Panc1 (cell line): ENCODE data around the gene DCBLD1. TPM values are rescaled to one million over a fixed set of nuclear protein-coding genes. Genes with fewer than 3 reads are reported as not detected.
A peak's percentile ranks its signal among the peaks of the same experiment; 100 is the strongest.

Source experiments
- ATAC-seq: fragments of 200-7000 bp; cut with Tn5 transposase; 2 replicates; pipeline ENCODE4 v1.9.1; 2020; ENCODE audit warnings: mild to moderate bottlenecking, moderate library complexity
- BruUV-seq: library from RNA; stranded (reverse); fragments of 400-500 nt; replicated peaks from 2 replicates; lab custom pipeline; 2021; lab: Mats Ljungman, UMichigan
- CTCF ChIA-PET: fragments of 300-600 bp; sonication (Branson Sonifier 250); formaldehyde crosslinking; loops from one replicate; lab custom pipeline; 2022; ENCODE audit warnings: antibody characterized with exemption; lab: Charles Lee
- POLR2A ChIA-PET: fragments of 300-600 bp; sonication (Branson Sonifier 250); formaldehyde crosslinking; loops from one replicate; lab custom pipeline; 2022; ENCODE audit warnings: antibody characterized with exemption; lab: Charles Lee
- DNase-seq: peaks from one replicate; pipeline ENCODE4 v3.0.0-alpha.2; 2010; ENCODE audit warnings: low read depth, low spot score
- H3K27ac ChIP-seq: 2 replicates; pipeline ENCODE4 v1.5.1; 2011; ENCODE audit warnings: mild to moderate bottlenecking, low read length, inconsistent platforms
- H3K27me3 ChIP-seq: fragments of 200-500 bp; sonication (Bioruptor generic); 2 replicates; pipeline ENCODE4 v1.6.0; 2014; ENCODE audit warnings: low read length, inconsistent platforms; ENCODE audit not compliant: control insufficient read depth, insufficient read depth
- H3K36me3 ChIP-seq: fragments of 200-500 bp; sonication (Bioruptor generic); 2 replicates; pipeline ENCODE4 v1.5.1; 2014; ENCODE audit warnings: inconsistent platforms, mild to moderate bottlenecking, low read length, moderate library complexity; ENCODE audit not compliant: control insufficient read depth, insufficient read depth
- H3K4me1 ChIP-seq: 2 replicates; pipeline ENCODE4 v1.5.1; 2011; ENCODE audit warnings: inconsistent platforms, mild to moderate bottlenecking, low read length, moderate library complexity; ENCODE audit not compliant: control insufficient read depth, insufficient read depth
- H3K4me3 ChIP-seq, 2 experiments: 2 replicates each; pipeline ENCODE4 v1.5.1; 2011 to 2012; ENCODE audit warnings: low read depth in 2 of 2, low read length in 2 of 2, mild to moderate bottlenecking in 2 of 2, inconsistent platforms in 1 of 2, moderate library complexity in 1 of 2
- H3K9me3 ChIP-seq: fragments of 200-500 bp; sonication (Bioruptor generic); 2 replicates; pipeline ENCODE4 v1.5.1; 2014; ENCODE audit warnings: low read depth, mild to moderate bottlenecking, inconsistent platforms, low read length, moderate library complexity; ENCODE audit not compliant: control insufficient read depth, insufficient read depth
- POLR2AphosphoS5 ChIP-seq: IDR thresholded peaks from 2 replicates; pipeline ENCODE4 v1.6.1; 2012; ENCODE audit warnings: mild to moderate bottlenecking, low read depth, low read length, moderate library complexity
- REST ChIP-seq, 2 experiments: IDR thresholded peaks; 2 replicates each; pipeline ENCODE4 v1.6.1; 2011 to 2012; ENCODE audit warnings: low read depth in 2 of 2, control low read depth in 1 of 2, low read length in 1 of 2, mild to moderate bottlenecking in 1 of 2, moderate library complexity in 1 of 2; ENCODE audit not compliant: insufficient read depth in 1 of 2
- SIN3A ChIP-seq: IDR thresholded peaks from 2 replicates; pipeline ENCODE4 v1.6.1; 2012; ENCODE audit warnings: low read depth, mild to moderate bottlenecking, low read length, moderate library complexity, borderline replicate concordance; ENCODE audit not compliant: insufficient read depth
- TCF7L2 ChIP-seq: IDR thresholded peaks from 2 replicates; pipeline ENCODE4 v1.6.1; 2011; ENCODE audit warnings: mild to moderate bottlenecking, low read depth, low read length, inconsistent platforms
- in situ Hi-C: cut with HindIII; loops from 2 replicates; pipeline ENCODE4 v1.10.0; 2016; ENCODE audit warnings: low sequenced_read_pairs, low pct_unique_long_range_greater_than_20kb
- intact Hi-C: fragments of 100-400 bp; cut with micrococcal nuclease; formaldehyde crosslinking; loops from one replicate; pipeline ENCODE4 v1.10.0; 2022; ENCODE audit not compliant: unreplicated experiment
- total RNA-seq: library from RNA; stranded (reverse); gene quantifications from one replicate; pipeline ENCODE4 v1.2.1, GENCODE V29; 2021; ENCODE audit not compliant: unreplicated experiment
- TF ChIP-seq, protein P1 (sequence below): fragments of 450-650 bp; IDR thresholded peaks from 2 replicates; pipeline ENCODE4 v1.5.1; 2017; ENCODE audit warnings: mild to moderate bottlenecking

The DCBLD1 gene
- total RNA-seq, 1 experiment from 2014 or later = 29.0 TPM

DNA sequence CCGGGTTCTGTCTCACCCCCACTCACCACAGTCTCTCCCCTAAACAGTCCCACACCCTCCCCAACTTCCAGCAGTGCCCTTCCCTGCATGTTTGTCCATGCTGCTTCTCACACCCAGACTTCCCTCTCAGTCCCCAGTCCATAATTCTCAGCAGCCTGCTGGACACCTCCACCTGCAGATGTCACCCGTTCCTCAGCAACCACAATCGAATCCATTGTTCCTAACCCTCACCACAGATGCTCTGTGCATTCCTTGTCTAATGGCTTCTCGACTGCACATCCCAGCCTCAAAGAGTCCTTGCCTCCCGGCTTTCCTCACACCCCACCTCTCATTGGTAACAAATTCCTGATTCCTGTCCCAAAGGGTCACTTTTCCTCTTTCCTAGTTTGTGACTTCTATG, 64.2 kb downstream of the DCBLD1 start:
- DNase-seq (no peak), ATAC-seq (no peak)
- TF ChIP-seq TCF7L2 = no peak
- no peak for TF ChIP-seq SIN3A
- TF ChIP-seq REST (IDR thresholded peaks at IDR 0.05; ENCODE audit: insufficient read depth in 1 of 2, low read depth in 2 of 2, low read length in 1 of 2) = no peak
- TF ChIP-seq, protein P1, sequence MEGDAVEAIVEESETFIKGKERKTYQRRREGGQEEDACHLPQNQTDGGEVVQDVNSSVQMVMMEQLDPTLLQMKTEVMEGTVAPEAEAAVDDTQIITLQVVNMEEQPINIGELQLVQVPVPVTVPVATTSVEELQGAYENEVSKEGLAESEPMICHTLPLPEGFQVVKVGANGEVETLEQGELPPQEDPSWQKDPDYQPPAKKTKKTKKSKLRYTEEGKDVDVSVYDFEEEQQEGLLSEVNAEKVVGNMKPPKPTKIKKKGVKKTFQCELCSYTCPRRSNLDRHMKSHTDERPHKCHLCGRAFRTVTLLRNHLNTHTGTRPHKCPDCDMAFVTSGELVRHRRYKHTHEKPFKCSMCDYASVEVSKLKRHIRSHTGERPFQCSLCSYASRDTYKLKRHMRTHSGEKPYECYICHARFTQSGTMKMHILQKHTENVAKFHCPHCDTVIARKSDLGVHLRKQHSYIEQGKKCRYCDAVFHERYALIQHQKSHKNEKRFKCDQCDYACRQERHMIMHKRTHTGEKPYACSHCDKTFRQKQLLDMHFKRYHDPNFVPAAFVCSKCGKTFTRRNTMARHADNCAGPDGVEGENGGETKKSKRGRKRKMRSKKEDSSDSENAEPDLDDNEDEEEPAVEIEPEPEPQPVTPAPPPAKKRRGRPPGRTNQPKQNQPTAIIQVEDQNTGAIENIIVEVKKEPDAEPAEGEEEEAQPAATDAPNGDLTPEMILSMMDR = no peak
- TF ChIP-seq POLR2AphosphoS5 = no peak
- no TSS peak for BruUV-seq
- in situ Hi-C loops (no loop called here), intact Hi-C loops (loop anchor here (5.0 kb wide), 1 partner anchor 54 kb away; no protein-coding TSS in a partner anchor)
- H3K9me3 ChIP-seq = no peaks in the 10 kb centered on the region
- no peaks in the 10 kb centered on the region for H3K27me3 ChIP-seq
- H3K27ac ChIP-seq = peak overlapping the region; percentile 95; the same call in 1 of the 2 replicates
- CTCF ChIA-PET = no interaction called here
- no peak overlapping the region for H3K4me3 ChIP-seq
- H3K36me3 ChIP-seq = no peaks in the 10 kb centered on the region
- H3K4me1 ChIP-seq = peaks cover 53% of the 10 kb centered on the region
- POLR2A ChIA-PET = no interaction called here

DNA sequence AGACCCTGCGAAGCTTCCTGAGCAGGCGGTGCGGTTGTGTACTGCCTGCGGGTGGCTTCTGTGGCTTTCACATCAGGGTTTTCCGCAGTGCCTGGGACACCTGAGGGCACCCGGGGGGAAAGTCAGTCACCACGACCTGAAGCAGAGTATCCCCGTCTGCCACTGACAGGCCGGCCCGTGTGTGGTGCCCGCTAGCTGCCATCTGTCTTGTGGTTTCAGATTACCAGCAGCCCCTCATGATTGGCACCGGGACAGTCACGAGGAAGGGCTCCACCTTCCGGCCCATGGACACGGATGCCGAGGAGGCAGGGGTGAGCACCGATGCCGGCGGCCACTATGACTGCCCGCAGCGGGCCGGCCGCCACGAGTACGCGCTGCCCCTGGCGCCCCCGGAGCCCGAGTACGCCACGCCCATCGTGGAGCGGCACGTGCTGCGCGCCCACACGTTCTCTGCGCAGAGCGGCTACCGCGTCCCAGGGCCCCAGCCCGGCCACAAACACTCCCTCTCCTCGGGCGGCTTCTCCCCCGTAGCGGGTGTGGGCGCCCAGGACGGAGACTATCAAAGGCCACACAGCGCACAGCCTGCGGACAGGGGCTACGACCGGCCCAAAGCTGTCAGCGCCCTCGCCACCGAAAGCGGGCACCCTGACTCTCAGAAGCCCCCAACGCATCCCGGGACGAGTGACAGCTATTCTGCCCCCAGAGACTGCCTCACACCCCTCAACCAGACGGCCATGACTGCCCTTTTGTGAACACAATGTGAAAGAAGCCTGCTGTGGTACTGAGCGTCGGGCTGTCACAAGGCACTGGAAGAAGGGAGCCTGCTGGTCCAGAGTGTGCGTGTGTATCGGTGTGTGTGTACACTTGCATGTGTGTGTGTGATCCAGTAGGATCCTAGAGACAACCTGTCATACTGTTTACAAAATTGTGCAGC, 65.5 kb downstream of the DCBLD1 start:
- Histone ChIP-seq H3K9me3 (no peaks in the 10 kb centered on the region), H3K27ac (peak overlapping the region; percentile 95), H3K36me3 (no peaks in the 10 kb centered on the region), H3K4me3 (no peak overlapping the region), H3K4me1 (peaks cover 57% of the 10 kb centered on the region), H3K27me3 (no peaks in the 10 kb centered on the region)
- no peak for TF ChIP-seq REST (IDR thresholded peaks at IDR 0.05; ENCODE audit: insufficient read depth in 1 of 2, low read depth in 2 of 2, low read length in 1 of 2)
- no peak for TF ChIP-seq TCF7L2
- TF ChIP-seq POLR2AphosphoS5 = no peak
- ChIA-PET CTCF (interaction anchor here (1.2 kb wide), 1 partner anchor 98 kb away, joined by 9 read pairs; no protein-coding TSS in a partner anchor), POLR2A (no interaction called here)
- ATAC-seq = peak; percentile 59
- no peak for DNase-seq
- no TSS peak for BruUV-seq
- in situ Hi-C loops (no loop called here), intact Hi-C loops (loop anchor here (5.0 kb wide), 1 partner anchor 56 kb away; no protein-coding TSS in a partner anchor)
